HepG2 (cell line): ENCODE data around the gene IQCN.

ENCODE experiments used
- ADNP ChIP-seq: sonication (generic); formaldehyde crosslinking; IDR thresholded peaks from 2 replicates; pipeline ENCODE4 v1.4.0; 2020; ENCODE audit warnings: missing genetic modification reagents
- ATF1 ChIP-seq: IDR thresholded peaks from 2 replicates; pipeline ENCODE4 v1.6.1; 2016; ENCODE audit warnings: mild to moderate bottlenecking, control low read depth
- CTCF ChIP-seq: sonication (generic); formaldehyde crosslinking; IDR thresholded peaks from 2 replicates; pipeline ENCODE4 v1.5.0; 2020; ENCODE audit warnings: mild to moderate bottlenecking, missing genetic modification reagents, moderate library complexity
- GATAD2A ChIP-seq: IDR thresholded peaks from 2 replicates; pipeline ENCODE4 v1.6.1; 2016
- GTF3A ChIP-seq: sonication (generic); formaldehyde crosslinking; conservative IDR thresholded peaks from 2 replicates; pipeline ENCODE4 v1.4.0; 2020; ENCODE audit warnings: mild to moderate bottlenecking, missing genetic modification reagents
- MEF2D ChIP-seq: sonication (generic); formaldehyde crosslinking; IDR thresholded peaks from 2 replicates; pipeline ENCODE4 v1.5.1; 2020; ENCODE audit warnings: mild to moderate bottlenecking, missing genetic modification reagents
- RAD21 ChIP-seq: fragments of 450-650 bp; formaldehyde crosslinking; IDR thresholded peaks from 2 replicates; pipeline ENCODE4 v1.5.0; 2020; ENCODE audit warnings: mild to moderate bottlenecking
- TAF1 ChIP-seq: sonication (generic); formaldehyde crosslinking; IDR thresholded peaks from 2 replicates; pipeline ENCODE4 v1.4.0; 2020; ENCODE audit warnings: missing genetic modification reagents
- ZBTB1 ChIP-seq: sonication (generic); formaldehyde crosslinking; IDR thresholded peaks from 2 replicates; pipeline ENCODE4 v1.4.0; 2020; ENCODE audit warnings: missing genetic modification reagents, borderline replicate concordance
- ZBTB4 ChIP-seq: sonication (generic); formaldehyde crosslinking; IDR thresholded peaks from 2 replicates; pipeline ENCODE4 v1.4.0; 2020; ENCODE audit warnings: missing genetic modification reagents, mild to moderate bottlenecking, borderline replicate concordance
- ZFP36L2 ChIP-seq: sonication (generic); formaldehyde crosslinking; IDR thresholded peaks from 2 replicates; pipeline ENCODE4 v1.4.0; 2020; ENCODE audit warnings: missing genetic modification reagents
- ZNF570 ChIP-seq: sonication (generic); formaldehyde crosslinking; IDR thresholded peaks from 2 replicates; pipeline ENCODE4 v1.4.0; 2020; ENCODE audit warnings: mild to moderate bottlenecking, missing genetic modification reagents, borderline replicate concordance
- ZNF615 ChIP-seq: sonication (generic); formaldehyde crosslinking; IDR thresholded peaks from 2 replicates; pipeline ENCODE4 v1.5.0; 2020; ENCODE audit warnings: mild to moderate bottlenecking, missing genetic modification reagents, borderline replicate concordance
- ZNF704 ChIP-seq: sonication (generic); formaldehyde crosslinking; IDR thresholded peaks from 2 replicates; pipeline ENCODE4 v1.8.1; 2023; ENCODE audit warnings: mild to moderate bottlenecking, inconsistent platforms, moderate library complexity, missing genetic modification reagents, borderline replicate concordance

- TF ChIP-seq ZNF615 (CRISPR knock-in tag) (no peak), ZNF704 (CRISPR knock-in tag) (no peak), RAD21 (CRISPR knock-in tag) (0 out of 2 replicates have a peak, but pooled peaks have one; percentile 23), ADNP (CRISPR knock-in tag) (0 out of 2 replicates have a peak, but pooled peaks have one; percentile 15), GATAD2A (no peak), MEF2D (CRISPR knock-in tag) (no peak), ZFP36L2 (CRISPR knock-in tag) (no peak), ZBTB4 (no peak), ATF1 (CRISPR knock-in tag) (no peak), ZBTB1 (CRISPR knock-in tag) (no peak), TAF1 (CRISPR knock-in tag) (no peak), CTCF (CRISPR knock-in tag) (peak; percentile 73), GTF3A (CRISPR knock-in tag) (no peak), ZNF570 (CRISPR knock-in tag) (no peak)
These were observed 48.1 kb upstream of the IQCN start for GRCh38 chr19:18322318-18322758.
